Neuronal stem cell (in vitro differentiated cells): ENCODE results near the gene GAK.

ENCODE experiments used
- DNase-seq: peaks from one replicate; pipeline ENCODE4 v3.0.0-alpha.2; 2013; ENCODE audit warnings: low spot score
- H2AFZ ChIP-seq: one replicate; pipeline ENCODE4 v1.6.1; 2013; ENCODE audit warnings: mild to moderate bottlenecking, low read length, inconsistent platforms
- H2AK5ac ChIP-seq: 2 replicates; pipeline ENCODE4 v1.6.1; 2013; ENCODE audit warnings: low read depth, mild to moderate bottlenecking, inconsistent platforms, low read length, moderate library complexity, mixed read lengths
- H2BK120ac ChIP-seq: 2 replicates; pipeline ENCODE4 v1.6.1; 2013; ENCODE audit warnings: low read depth, mild to moderate bottlenecking, inconsistent platforms, low read length, moderate library complexity, mixed read lengths
- H2BK12ac ChIP-seq: one replicate; pipeline ENCODE4 v1.6.1; 2013; ENCODE audit warnings: low read length, inconsistent platforms
- H2BK15ac ChIP-seq: 2 replicates; pipeline ENCODE4 v1.6.1; 2013; ENCODE audit warnings: mild to moderate bottlenecking, low read length, inconsistent platforms, mixed read lengths
- H2BK5ac ChIP-seq: one replicate; pipeline ENCODE4 v1.6.1; 2013; ENCODE audit warnings: inconsistent platforms, mild to moderate bottlenecking, low read length, moderate library complexity
- H3K14ac ChIP-seq: one replicate; pipeline ENCODE4 v1.6.1; 2013; ENCODE audit warnings: low read length, inconsistent platforms
- H3K18ac ChIP-seq: 2 replicates; pipeline ENCODE4 v1.6.1; 2013; ENCODE audit warnings: low read length, inconsistent platforms
- H3K23ac ChIP-seq: 2 replicates; pipeline ENCODE4 v1.6.1; 2013; ENCODE audit warnings: low read depth, mild to moderate bottlenecking, mixed read lengths, low read length, inconsistent platforms; ENCODE audit not compliant: poor library complexity
- H3K27ac ChIP-seq: replicated peaks from 3 replicates; pipeline ENCODE4 v1.5.1; 2013; ENCODE audit warnings: low read length, inconsistent platforms
- H3K27me3 ChIP-seq, 3 experiments: 2 replicates each; pipeline ENCODE4 v1.6.1; 2013; ENCODE audit warnings: low read length in 3 of 3, mild to moderate bottlenecking in 2 of 3, inconsistent platforms in 1 of 3, low read depth in 1 of 3, mixed read lengths in 1 of 3, moderate library complexity in 1 of 3; ENCODE audit not compliant: control insufficient read depth in 3 of 3, insufficient read depth in 3 of 3
- H3K36me3 ChIP-seq, 2 donors: replicated peaks in 1 of 2; 2 replicates each; pipeline ENCODE4 v1.6.1; 2013; ENCODE audit warnings: low read length in 2 of 2; ENCODE audit not compliant: control insufficient read depth in 2 of 2, insufficient read depth in 2 of 2
- H3K4ac ChIP-seq: 2 replicates; pipeline ENCODE4 v1.6.1; 2013; ENCODE audit warnings: inconsistent platforms, mild to moderate bottlenecking, low read length, moderate library complexity
- H3K4me1 ChIP-seq, 2 donors: 1 replicate in 1 of 2; 2 replicates in 1 of 2; pipeline ENCODE4 v1.6.1; 2013; ENCODE audit warnings: low read length in 2 of 2, low read depth in 1 of 2; ENCODE audit not compliant: control insufficient read depth in 2 of 2, insufficient read depth in 1 of 2
- H3K4me2 ChIP-seq: one replicate; pipeline ENCODE4 v1.6.1; 2013; ENCODE audit warnings: mild to moderate bottlenecking, low read length, inconsistent platforms; ENCODE audit not compliant: insufficient read depth, poor library complexity, severe bottlenecking
- H3K4me3 ChIP-seq, 2 donors: 2 replicates each; pipeline ENCODE4 v1.5.1; 2013; ENCODE audit warnings: low read length in 2 of 2, mild to moderate bottlenecking in 2 of 2, inconsistent platforms in 1 of 2, moderate library complexity in 1 of 2
- H3K79me1 ChIP-seq: one replicate; pipeline ENCODE4 v1.6.1; 2013; ENCODE audit warnings: low read depth, mild to moderate bottlenecking, inconsistent platforms, low read length, moderate library complexity
- H3K9ac ChIP-seq: one replicate; pipeline ENCODE4 v1.6.1; 2013; ENCODE audit warnings: mild to moderate bottlenecking, low read depth, low read length, inconsistent platforms; ENCODE audit not compliant: poor library complexity
- H3K9me3 ChIP-seq, 2 donors: replicated peaks in 1 of 2; 2 replicates each; pipeline versions ENCODE3 to v1.6.1; 2013; ENCODE audit warnings: low read length in 2 of 2, mild to moderate bottlenecking in 2 of 2, inconsistent platforms in 1 of 2, low read depth in 1 of 2, mixed read lengths in 1 of 2, moderate library complexity in 1 of 2; ENCODE audit not compliant: control insufficient read depth in 2 of 2, insufficient read depth in 1 of 2
- H4K8ac ChIP-seq: one replicate; pipeline ENCODE4 v1.6.1; 2013; ENCODE audit warnings: low read depth, mild to moderate bottlenecking, inconsistent platforms, low read length, moderate library complexity
- H4K91ac ChIP-seq: one replicate; pipeline ENCODE4 v1.6.1; 2013; ENCODE audit warnings: low read length, low read depth, mild to moderate bottlenecking, inconsistent platforms; ENCODE audit not compliant: poor library complexity
- WGBS, 2 donors: extraction: QIAGEN DNeasy Blood & Tissue Kit; methylation state at CpG; one replicate each; pipeline ENCODE4 v1.1.7; 2013; ENCODE audit warnings: missing lambda C conversion rate in 2 of 2, mixed read lengths in 1 of 2; ENCODE audit not compliant: insufficient read length in 2 of 2, insufficient replicate concordance in 1 of 2; ENCODE audit errors: extremely low coverage in 2 of 2; 5-methylcytosine and 5-hydroxymethylcytosine counted together

Gene GAK

DNA sequence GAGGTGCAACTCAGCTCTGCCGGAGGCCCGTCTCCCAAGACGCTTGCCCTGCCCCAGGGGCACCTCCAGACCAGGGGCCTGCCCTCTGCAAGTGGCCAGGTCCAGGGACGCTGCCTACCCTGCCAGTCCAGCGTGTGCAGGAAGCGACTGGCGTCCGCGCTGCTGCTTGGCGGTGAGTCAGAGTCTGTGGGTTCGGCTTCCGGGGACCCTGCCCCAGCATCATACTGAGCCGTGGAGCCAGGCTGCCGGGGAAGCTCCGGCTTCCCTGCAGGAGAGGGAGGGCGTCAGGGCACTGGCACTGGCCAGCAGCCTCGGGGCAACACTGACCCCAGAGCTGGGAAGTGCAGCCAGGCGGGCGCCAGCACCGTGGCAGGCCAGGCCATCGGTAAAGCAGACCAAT is 63.7 kb downstream of the GAK start:
- no peak overlapping the region for H2AK5ac ChIP-seq
- H3K36me3 ChIP-seq: peaks cover 33 to 84% of the 10 kb centered on the region in 2 donors
- no peak for DNase-seq
- no peak overlapping the region for H2BK15ac ChIP-seq
- H3K4me1 ChIP-seq: no peaks in the 10 kb centered on the region
- no peak overlapping the region for H3K9ac ChIP-seq
- H3K23ac ChIP-seq: peak overlapping the region; percentile 80
- no peak overlapping the region for H2BK120ac ChIP-seq
- H3K9me3 ChIP-seq: peaks cover 0 to 8% of the 10 kb centered on the region in 2 donors
- H2BK5ac ChIP-seq: peak overlapping the region; percentile 60
- H3K27ac ChIP-seq: no peak overlapping the region
- no peak overlapping the region for H4K8ac ChIP-seq
- no peak overlapping the region for H3K4me3 ChIP-seq
- peaks cover 0 to 1% (median 0%) of the 10 kb centered on the region in 3 experiments for H3K27me3 ChIP-seq
- no peak overlapping the region for H3K4me2 ChIP-seq
- H4K91ac ChIP-seq: no peak overlapping the region
- WGBS, 2 donors: no CpG with 5 or more reads among the region's 21 CpGs
- H2AFZ ChIP-seq: no peak overlapping the region
- peaks cover 7% of the 10 kb centered on the region for H3K79me1 ChIP-seq
- H2BK12ac ChIP-seq: no peak overlapping the region
- no peak overlapping the region for H3K18ac ChIP-seq
- peak overlapping the region; percentile 21 for H3K14ac ChIP-seq
- H3K4ac ChIP-seq: no peak overlapping the region

DNA sequence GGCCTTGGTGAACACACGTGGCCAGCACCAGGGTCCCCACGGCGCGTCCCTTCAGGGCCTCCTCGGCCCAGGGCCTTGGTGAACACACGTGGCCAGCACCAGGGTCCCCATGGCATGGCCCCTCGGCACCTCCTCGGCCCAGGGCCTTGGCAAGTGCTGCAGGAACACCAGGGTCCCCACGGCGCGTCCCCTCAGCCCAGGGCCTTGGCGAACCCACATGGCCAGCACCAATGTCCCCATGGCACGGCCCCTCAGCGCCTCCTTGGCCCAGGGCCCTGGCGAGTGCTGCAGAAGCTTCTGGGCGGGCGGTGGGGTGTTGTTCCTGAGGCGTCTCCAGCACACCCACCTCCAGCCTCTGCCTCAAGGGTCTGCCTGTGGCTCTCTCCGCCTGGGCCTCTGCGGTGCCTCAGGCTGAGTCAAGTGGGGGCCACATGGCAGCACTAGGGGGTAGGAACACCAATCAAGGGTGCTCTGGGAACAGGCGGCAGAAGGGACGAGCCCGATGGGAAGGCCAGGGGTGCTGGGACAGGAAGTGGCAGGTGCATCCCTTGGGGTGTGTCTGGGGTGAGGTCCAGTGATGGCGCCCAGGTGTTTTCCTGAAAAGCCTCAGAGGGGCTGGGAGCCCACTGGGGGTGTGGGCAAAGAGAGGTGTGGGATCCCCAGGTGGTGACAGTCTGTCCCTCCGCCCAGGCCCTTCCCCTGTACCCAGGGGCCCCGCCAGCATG is 64.4 kb downstream of the GAK start:
- Histone ChIP-seq H3K79me1 (peaks cover 5% of the 10 kb centered on the region), H4K8ac (no peak overlapping the region), H2BK15ac (no peak overlapping the region), H3K4me1 (no peaks in the 10 kb centered on the region), H2BK120ac (no peak overlapping the region), H3K4ac (no peak overlapping the region), H3K4me3 (no peak overlapping the region), H4K91ac (no peak overlapping the region), H3K27ac (no peak overlapping the region), H3K23ac (no peak overlapping the region), H3K27me3 (peaks cover 0 to 1% (median 0%) of the 10 kb centered on the region in 3 experiments), H2AK5ac (no peak overlapping the region), H3K9ac (no peak overlapping the region), H3K18ac (no peak overlapping the region), H2BK5ac (no peak overlapping the region), H3K9me3 (peaks cover 0 to 8% of the 10 kb centered on the region in 2 donors), H2AFZ (no peak overlapping the region), H2BK12ac (no peak overlapping the region), H3K14ac (no peak overlapping the region), H3K4me2 (no peak overlapping the region), H3K36me3 (peaks cover 37 to 85% of the 10 kb centered on the region in 2 donors)
- no peak for DNase-seq
- no CpG with 5 or more reads among the region's 26 CpGs for WGBS, 2 donors

DNA sequence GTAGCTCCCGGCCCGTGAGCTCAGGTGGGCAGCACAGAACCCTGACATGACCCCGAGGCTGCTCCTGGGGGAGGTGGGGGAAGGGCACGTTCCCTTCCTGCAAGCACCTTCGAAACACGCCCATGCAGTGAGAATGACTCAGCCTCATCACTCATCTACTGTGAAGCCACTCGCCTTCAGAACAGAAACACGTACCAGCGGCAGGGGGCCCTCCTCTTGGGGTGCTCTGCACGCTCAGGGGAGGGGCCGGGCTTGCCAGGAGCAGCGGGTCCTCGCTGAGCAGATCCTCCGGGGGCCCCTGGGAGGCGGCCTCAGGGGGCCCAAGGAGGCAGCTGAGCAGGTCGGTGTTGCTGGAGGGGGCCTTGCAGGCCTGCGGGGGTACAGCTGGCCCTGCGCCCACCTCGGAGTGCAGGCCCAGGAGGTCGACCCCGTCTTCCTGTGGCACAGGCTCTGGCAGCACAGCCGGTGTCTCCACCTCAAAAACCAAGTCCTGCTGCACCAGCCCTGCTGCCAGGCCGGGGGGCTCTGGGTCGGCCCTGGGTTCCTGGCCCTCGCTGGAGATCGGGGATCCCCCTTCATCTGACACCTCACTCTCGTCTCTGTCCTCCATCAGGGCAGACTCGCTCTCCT is 65.2 kb downstream of the GAK start:
- Histone ChIP-seq H3K27ac (no peak overlapping the region), H2AFZ (no peak overlapping the region), H3K27me3 (peaks cover 0 to 1% (median 0%) of the 10 kb centered on the region in 3 experiments), H2BK120ac (no peak overlapping the region), H2BK5ac (peak overlapping the region; percentile 24), H3K9ac (peak overlapping the region; percentile 81), H3K4ac (no peak overlapping the region), H3K14ac (no peak overlapping the region), H2BK15ac (no peak overlapping the region), H4K8ac (peak overlapping the region; percentile 43), H3K79me1 (peaks cover 5% of the 10 kb centered on the region), H4K91ac (no peak overlapping the region), H3K18ac (peak overlapping the region; percentile 38), H3K9me3 (peaks cover 0 to 8% of the 10 kb centered on the region in 2 donors), H2AK5ac (no peak overlapping the region), H3K4me3 (no peak overlapping the region), H3K23ac (no peak overlapping the region), H3K4me1 (no peaks in the 10 kb centered on the region), H2BK12ac (no peak overlapping the region), H3K4me2 (no peak overlapping the region), H3K36me3 (peaks cover 39 to 84% of the 10 kb centered on the region in 2 donors)
- no peak for DNase-seq
- WGBS, 2 donors: no CpG with 5 or more reads among the region's 28 CpGs

DNA sequence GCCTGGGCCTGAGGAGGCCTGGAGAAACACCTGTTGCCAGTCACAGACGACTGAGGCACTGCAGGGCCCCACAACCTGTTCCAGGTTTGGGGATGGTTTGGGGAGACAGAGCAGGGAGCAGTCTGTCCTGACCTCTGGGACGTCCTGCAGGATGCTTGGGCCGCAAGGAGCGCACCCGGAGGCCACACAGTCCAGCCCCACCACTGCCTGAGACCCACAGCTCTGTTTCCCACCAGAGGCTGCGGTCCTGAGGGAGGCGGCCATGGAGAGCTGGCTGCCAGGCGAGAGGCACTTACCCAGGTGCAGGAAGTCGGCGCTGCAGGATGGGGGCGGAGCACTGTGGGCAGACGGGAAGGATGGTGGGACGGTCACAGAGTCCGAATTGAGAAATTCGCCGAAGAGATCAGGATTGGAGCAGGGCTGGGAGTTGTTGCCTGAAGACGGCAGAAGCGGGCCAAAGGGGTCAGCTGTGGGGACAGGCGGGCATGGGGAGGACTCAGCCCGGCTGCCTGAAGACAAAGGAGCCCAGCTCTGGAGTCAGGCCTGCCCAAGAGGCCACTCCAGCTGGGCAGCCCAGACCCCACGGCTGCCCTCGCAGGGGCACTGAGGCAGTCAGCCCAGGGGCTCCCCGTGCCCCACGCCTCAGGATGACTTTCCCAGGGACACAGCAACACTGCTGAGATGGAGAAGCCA is 65.9 kb downstream of the GAK start:
- peaks cover 0 to 1% (median 0%) of the 10 kb centered on the region in 3 experiments for H3K27me3 ChIP-seq
- peak overlapping the region; percentile 24 for H2BK5ac ChIP-seq
- H3K23ac ChIP-seq: no peak overlapping the region
- H3K4me1 ChIP-seq: no peaks in the 10 kb centered on the region
- H3K4ac ChIP-seq: no peak overlapping the region
- H3K4me2 ChIP-seq: no peak overlapping the region
- peaks cover 39 to 87% of the 10 kb centered on the region in 2 donors for H3K36me3 ChIP-seq
- H3K14ac ChIP-seq: no peak overlapping the region
- H3K18ac ChIP-seq: no peak overlapping the region
- no peak overlapping the region for H2AFZ ChIP-seq
- H3K79me1 ChIP-seq: peaks cover 5% of the 10 kb centered on the region
- H4K91ac ChIP-seq: no peak overlapping the region
- no peak overlapping the region for H2BK12ac ChIP-seq
- no peak for DNase-seq
- H3K27ac ChIP-seq: no peak overlapping the region
- H2AK5ac ChIP-seq: no peak overlapping the region
- H2BK15ac ChIP-seq: no peak overlapping the region
- peaks cover 0 to 8% of the 10 kb centered on the region in 2 donors for H3K9me3 ChIP-seq
- H3K9ac ChIP-seq: peak overlapping the region; percentile 81
- H3K4me3 ChIP-seq: no peak overlapping the region
- WGBS, 2 donors: no CpG with 5 or more reads among the region's 24 CpGs
- no peak overlapping the region for H2BK120ac ChIP-seq
- H4K8ac ChIP-seq: peak overlapping the region; percentile 43
